ENCODE measurements around the gene HS1BP3. TPM values are rescaled to one million over a fixed set of nuclear protein-coding genes. Genes with fewer than 3 reads are reported as not detected.

The HS1BP3 gene
- total and polyA plus RNA-seq, 2 of the 4 experiments (the other 2 are of a cell fraction) = 9.0 to 14.8 TPM

DNA sequence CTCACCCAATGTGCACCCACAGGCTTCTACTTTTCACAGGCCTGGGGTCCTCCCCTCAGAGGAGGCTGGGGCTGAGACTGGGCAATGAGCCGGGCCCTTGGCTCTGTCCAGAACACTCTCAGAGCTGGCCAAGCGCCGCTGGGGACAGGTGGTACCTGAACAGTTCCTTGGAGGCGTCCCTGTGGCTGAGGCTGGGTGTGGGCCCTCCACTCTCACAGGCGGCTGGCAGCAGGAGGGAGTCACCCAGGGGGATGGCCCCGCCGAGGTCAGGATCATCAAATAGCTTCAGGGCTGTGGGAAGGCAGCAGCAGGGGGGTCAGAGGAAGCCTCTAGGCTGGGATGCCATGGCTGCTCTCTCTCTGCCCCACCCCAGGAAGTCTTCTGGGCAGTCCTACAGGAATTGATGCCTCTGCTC is 27.1 kb downstream of the HS1BP3 start:
- Histone ChIP-seq H4K91ac (ENCODE audit: insufficient read depth, low read depth, low read length) (no peak overlapping the region), H3K4ac (ENCODE audit: low read depth, low read length) (no peak overlapping the region), H3K9me3 (ENCODE audit: control insufficient read depth, insufficient read depth, low read length) (no peaks in the 10 kb centered on the region), H3K14ac (replicated peaks; ENCODE audit: low read depth, low read length) (no peak overlapping the region), H3K27me3 (ENCODE audit: control insufficient read depth, insufficient read depth, low read length) (no peaks in the 10 kb centered on the region), H3K9me1 (ENCODE audit: insufficient read depth, low read length) (peaks cover 6% of the 10 kb centered on the region; the same call in 1 of the 2 replicates), H2BK5ac (ENCODE audit: low read depth, low read length, poor library complexity, severe bottlenecking) (no peak overlapping the region), H3K4me1 (ENCODE audit: control insufficient read depth, insufficient read depth, low read length) (peaks cover 3% of the 10 kb centered on the region; the same call in 1 of the 2 replicates), H2AFZ (replicated peaks; ENCODE audit: low read length, poor library complexity) (no peak overlapping the region), H4K5ac (ENCODE audit: low read depth, low read length) (no peak overlapping the region), H3K56ac (ENCODE audit: extremely low read depth, insufficient read depth, low read length) (no peak overlapping the region), H3K36me3 (ENCODE audit: control insufficient read depth, insufficient read depth, low read length) (peaks cover 35% of the 10 kb centered on the region), H4K8ac (ENCODE audit: low read depth in 2 of 2, low read length in 2 of 2) (no peak overlapping the region), H4K20me1 (ENCODE audit: insufficient read depth, low read length) (no peaks in the 10 kb centered on the region), H3K23ac (ENCODE audit: low read depth, low read length) (no peak overlapping the region), H2BK15ac (ENCODE audit: low read depth, low read length) (no peak overlapping the region), H2BK20ac (ENCODE audit: low read depth, low read length) (no peak overlapping the region), H2AK5ac (ENCODE audit: low read depth, low read length) (no peak overlapping the region), H3K79me1 (ENCODE audit: low read depth in 1 of 2, low read length in 2 of 2) (no peaks in the 10 kb centered on the region), H2AK9ac (replicated peaks; ENCODE audit: low read depth, low read length, poor library complexity) (no peak overlapping the region), H3K4me3 (ENCODE audit: insufficient read depth, low read depth, low read length) (no peak overlapping the region), H3K27ac (ENCODE audit: insufficient read depth, low read length) (no peak overlapping the region), H3K4me2 (ENCODE audit: low read depth, low read length) (no peak overlapping the region), H2BK120ac (ENCODE audit: low read depth, low read length) (no peak overlapping the region), H3K18ac (ENCODE audit: low read depth, low read length) (no peak overlapping the region), H3K9ac (ENCODE audit: low read depth, low read length) (no peak overlapping the region)
- ChIA-PET POLR2A (ENCODE audit: unreplicated experiment) (no interaction called here), CTCF (no interaction called here)
- ATAC-seq (ENCODE audit: low read depth) = no peak
- no peak for DNase-seq
- BruUV-seq (replicated peaks) = no TSS peak
- dilution Hi-C loops (cut with HindIII; ENCODE audit: low sequenced_read_pairs, unreplicated experiment) = no loop called here
- no peak for TF ChIP-seq NFE2L2 (IDR thresholded peaks at IDR 0.05; ENCODE audit: low read depth, low read length)
- no peak for TF ChIP-seq BHLHE40 (IDR thresholded peaks at IDR 0.05; ENCODE audit: low read depth, low read length)
- TF ChIP-seq, protein P1, sequence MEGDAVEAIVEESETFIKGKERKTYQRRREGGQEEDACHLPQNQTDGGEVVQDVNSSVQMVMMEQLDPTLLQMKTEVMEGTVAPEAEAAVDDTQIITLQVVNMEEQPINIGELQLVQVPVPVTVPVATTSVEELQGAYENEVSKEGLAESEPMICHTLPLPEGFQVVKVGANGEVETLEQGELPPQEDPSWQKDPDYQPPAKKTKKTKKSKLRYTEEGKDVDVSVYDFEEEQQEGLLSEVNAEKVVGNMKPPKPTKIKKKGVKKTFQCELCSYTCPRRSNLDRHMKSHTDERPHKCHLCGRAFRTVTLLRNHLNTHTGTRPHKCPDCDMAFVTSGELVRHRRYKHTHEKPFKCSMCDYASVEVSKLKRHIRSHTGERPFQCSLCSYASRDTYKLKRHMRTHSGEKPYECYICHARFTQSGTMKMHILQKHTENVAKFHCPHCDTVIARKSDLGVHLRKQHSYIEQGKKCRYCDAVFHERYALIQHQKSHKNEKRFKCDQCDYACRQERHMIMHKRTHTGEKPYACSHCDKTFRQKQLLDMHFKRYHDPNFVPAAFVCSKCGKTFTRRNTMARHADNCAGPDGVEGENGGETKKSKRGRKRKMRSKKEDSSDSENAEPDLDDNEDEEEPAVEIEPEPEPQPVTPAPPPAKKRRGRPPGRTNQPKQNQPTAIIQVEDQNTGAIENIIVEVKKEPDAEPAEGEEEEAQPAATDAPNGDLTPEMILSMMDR (conservative IDR thresholded peaks at IDR 0.05; ENCODE audit: low read depth, low read length) = no peak
- no peak for TF ChIP-seq CEBPB (IDR thresholded peaks at IDR 0.05; ENCODE audit: low read depth, low read length)
- no peak for TF ChIP-seq MXI1 (IDR thresholded peaks at IDR 0.05; ENCODE audit: borderline replicate concordance, low read depth, low read length)
- TF ChIP-seq CHD1 (IDR thresholded peaks at IDR 0.05; ENCODE audit: low read depth, low read length) = no peak
- no peak for TF ChIP-seq FOS (IDR thresholded peaks at IDR 0.05; ENCODE audit: low read depth, low read length)
- TF ChIP-seq, protein P2, sequence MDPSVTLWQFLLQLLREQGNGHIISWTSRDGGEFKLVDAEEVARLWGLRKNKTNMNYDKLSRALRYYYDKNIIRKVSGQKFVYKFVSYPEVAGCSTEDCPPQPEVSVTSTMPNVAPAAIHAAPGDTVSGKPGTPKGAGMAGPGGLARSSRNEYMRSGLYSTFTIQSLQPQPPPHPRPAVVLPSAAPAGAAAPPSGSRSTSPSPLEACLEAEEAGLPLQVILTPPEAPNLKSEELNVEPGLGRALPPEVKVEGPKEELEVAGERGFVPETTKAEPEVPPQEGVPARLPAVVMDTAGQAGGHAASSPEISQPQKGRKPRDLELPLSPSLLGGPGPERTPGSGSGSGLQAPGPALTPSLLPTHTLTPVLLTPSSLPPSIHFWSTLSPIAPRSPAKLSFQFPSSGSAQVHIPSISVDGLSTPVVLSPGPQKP (IDR thresholded peaks at IDR 0.05; ENCODE audit: borderline replicate concordance, low read depth, low read length) = no peak
- no peak for TF ChIP-seq RFX5 (IDR thresholded peaks at IDR 0.05; ENCODE audit: low read depth, low read length)
- TF ChIP-seq POLR2A (IDR thresholded peaks at IDR 0.05; ENCODE audit: low read depth, low read length) = no peak
- TF ChIP-seq MAZ (IDR thresholded peaks at IDR 0.05; ENCODE audit: borderline replicate concordance, low read depth, low read length) = no peak
- whole genome bisulfite sequencing, 2 experiments (ENCODE audit: extremely low coverage in 2 of 2, insufficient read length in 1 of 2) = 91% methylated on average over 6 of the region's 7 CpGs; no CpG with 5 or more reads in 1 of the 2 experiments
- in situ Hi-C loops (cut with MboI; ENCODE audit: low sequenced_read_pairs) = no loop called here
- intact Hi-C loops (cut with micrococcal nuclease) = no loop called here
